ENCODE results near the gene SESTD1. TPM values are rescaled to one million over a fixed set of nuclear protein-coding genes. Genes with fewer than 3 reads are reported as not detected.
"Not testable (repeated sequence)": the region's sequence is repeated elsewhere in the genome, so short reads cannot be mapped to it uniquely, and the experiment has no call there.

The SESTD1 gene
- total RNA-seq, 4 donors from 2014 or later = 9.7 to 28.1 (median 21.3) TPM

DNA sequence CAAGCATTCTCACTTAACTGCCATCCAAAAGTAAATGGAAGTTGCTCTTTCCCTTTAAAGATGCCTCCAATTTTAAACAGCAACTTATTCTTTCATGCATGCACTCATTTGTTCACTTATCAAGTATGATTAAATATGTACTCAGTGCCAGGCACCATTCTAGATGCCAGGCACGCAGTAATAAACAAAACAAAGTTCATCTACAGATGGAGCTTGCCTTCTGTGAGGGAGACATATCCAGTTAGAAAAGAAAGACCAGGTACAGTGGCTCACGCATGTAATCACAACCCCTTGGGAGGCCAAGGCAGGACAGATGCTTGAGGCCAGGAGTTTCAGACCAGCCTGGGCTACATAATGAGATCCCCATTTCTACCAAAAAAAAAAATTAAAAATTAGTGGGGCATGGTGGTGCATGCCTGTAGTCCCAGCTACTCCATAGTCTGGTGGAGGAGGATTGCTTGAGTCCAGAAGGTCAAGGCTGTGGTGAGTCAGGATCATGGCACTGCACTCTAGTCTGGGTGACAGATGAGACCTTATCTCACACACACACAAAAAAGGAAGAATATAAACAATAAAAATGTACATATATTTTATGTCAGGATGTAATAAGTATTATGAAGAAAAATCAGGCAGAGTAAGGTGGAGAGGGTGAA, 195.5 kb downstream of the SESTD1 start:
- Histone ChIP-seq H3K4me1 (no peaks in the 10 kb centered on the region), H3K27me3 (no peaks in the 10 kb centered on the region), H3K27ac (no peak overlapping the region), H3K9me3 (no peaks in the 10 kb centered on the region), H3K36me3 (no peaks in the 10 kb centered on the region), H3K4me3 (replicated peaks in 1 of 3) (no peak overlapping the region)
- WGBS, 2 donors = 86 to 89% methylated on average over 2 of the region's 2 CpGs
- no peak for DNase-seq
- TF ChIP-seq POLR2A (IDR thresholded peaks at IDR 0.05) = no peak
- TF ChIP-seq, protein P1, sequence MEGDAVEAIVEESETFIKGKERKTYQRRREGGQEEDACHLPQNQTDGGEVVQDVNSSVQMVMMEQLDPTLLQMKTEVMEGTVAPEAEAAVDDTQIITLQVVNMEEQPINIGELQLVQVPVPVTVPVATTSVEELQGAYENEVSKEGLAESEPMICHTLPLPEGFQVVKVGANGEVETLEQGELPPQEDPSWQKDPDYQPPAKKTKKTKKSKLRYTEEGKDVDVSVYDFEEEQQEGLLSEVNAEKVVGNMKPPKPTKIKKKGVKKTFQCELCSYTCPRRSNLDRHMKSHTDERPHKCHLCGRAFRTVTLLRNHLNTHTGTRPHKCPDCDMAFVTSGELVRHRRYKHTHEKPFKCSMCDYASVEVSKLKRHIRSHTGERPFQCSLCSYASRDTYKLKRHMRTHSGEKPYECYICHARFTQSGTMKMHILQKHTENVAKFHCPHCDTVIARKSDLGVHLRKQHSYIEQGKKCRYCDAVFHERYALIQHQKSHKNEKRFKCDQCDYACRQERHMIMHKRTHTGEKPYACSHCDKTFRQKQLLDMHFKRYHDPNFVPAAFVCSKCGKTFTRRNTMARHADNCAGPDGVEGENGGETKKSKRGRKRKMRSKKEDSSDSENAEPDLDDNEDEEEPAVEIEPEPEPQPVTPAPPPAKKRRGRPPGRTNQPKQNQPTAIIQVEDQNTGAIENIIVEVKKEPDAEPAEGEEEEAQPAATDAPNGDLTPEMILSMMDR (IDR thresholded peaks at IDR 0.05) = no peak
- intact Hi-C loops (cut with DNase I) = no loop called here

- no peak overlapping the region for H3K4me3 ChIP-seq (replicated peaks in 1 of 3)
- H3K27me3 ChIP-seq = no peaks in the 10 kb centered on the region
- no peaks in the 10 kb centered on the region for H3K36me3 ChIP-seq
- intact Hi-C loops (cut with DNase I) = no loop called here
- 88 to 91% methylated on average over 2 of the region's 2 CpGs for WGBS, 2 donors
- no peaks in the 10 kb centered on the region for H3K9me3 ChIP-seq
- no peak overlapping the region for H3K27ac ChIP-seq
- no peak for TF ChIP-seq POLR2A (IDR thresholded peaks at IDR 0.05)
- TF ChIP-seq, protein P1 (IDR thresholded peaks at IDR 0.05) = no peak
- no peak for DNase-seq
- H3K4me1 ChIP-seq = no peaks in the 10 kb centered on the region
Observed at GRCh38 chr2:179059026-179059700, 205.5 kb downstream of the SESTD1 start.

DNA sequence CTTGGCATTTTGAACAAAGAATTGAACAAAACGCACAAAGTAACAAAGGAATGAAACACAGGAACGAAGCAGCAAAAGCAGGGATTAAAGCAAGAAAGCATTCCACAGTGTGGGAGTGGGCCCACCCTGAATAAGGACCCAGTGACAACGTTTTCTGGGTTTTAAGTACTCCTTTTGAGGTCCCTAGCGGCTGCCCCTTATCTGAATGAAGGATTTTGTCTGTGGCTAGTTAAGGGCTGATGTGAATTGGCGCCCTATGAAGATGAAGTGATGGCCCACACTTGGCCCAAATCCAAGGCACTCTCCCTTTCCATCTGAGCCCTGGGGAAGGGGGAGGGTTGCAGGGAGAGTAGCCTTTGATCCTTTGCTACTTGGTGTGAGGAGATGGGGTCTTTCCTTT, 206.9 kb downstream of the SESTD1 start:
- TF ChIP-seq, protein P1 (IDR thresholded peaks at IDR 0.05) = no peak
- TF ChIP-seq POLR2A (IDR thresholded peaks at IDR 0.05) = no peak
- Histone ChIP-seq H3K9me3 (no peaks in the 10 kb centered on the region), H3K4me1 (no peaks in the 10 kb centered on the region), H3K36me3 (no peaks in the 10 kb centered on the region), H3K4me3 (replicated peaks in 1 of 3) (no peak overlapping the region), H3K27me3 (no peaks in the 10 kb centered on the region), H3K27ac (no peak overlapping the region)
- DNase-seq = no peak
- intact Hi-C loops (cut with DNase I) = no loop called here
- WGBS, 2 donors = 75% methylated on average over 5 of the region's 5 CpGs

GRCh38 chr2:179053568-179053967, 211.1 kb downstream of the SESTD1 start:
- WGBS, 2 donors = 70 to 79% methylated on average over 3 of the region's 3 CpGs

More at GRCh38 chr2:179053568-179053967, 211.1 kb downstream of the SESTD1 start:
- H3K27ac ChIP-seq; DNase-seq; H3K36me3 ChIP-seq; intact Hi-C loops (cut with DNase I); H3K4me1 ChIP-seq; H3K9me3 ChIP-seq; H3K4me3 ChIP-seq (replicated peaks in 1 of 3); H3K27me3 ChIP-seq: not testable (repeated sequence)

Other genes with a start within 250 kb of the SESTD1 start
- gene CCDC141, start 214.7 kb downstream of the SESTD1 start, total RNA-seq = 1 to 10 TPM; 4.3 to 8.1 (median 6.1) TPM